HG03025 (cell line): ENCODE measurements around the gene AGK.
A peak's percentile ranks its signal among the peaks of the same experiment; 100 is the strongest.

Experiments used
- ATAC-seq: cut with Tn5 transposase; IDR thresholded peaks from one replicate; pipeline ENCODE4 v1.9.1; 2021; ENCODE audit warnings: mild to moderate bottlenecking, moderate library complexity; ENCODE audit not compliant: unreplicated experiment, low FRiP score

Gene AGK, protein sequence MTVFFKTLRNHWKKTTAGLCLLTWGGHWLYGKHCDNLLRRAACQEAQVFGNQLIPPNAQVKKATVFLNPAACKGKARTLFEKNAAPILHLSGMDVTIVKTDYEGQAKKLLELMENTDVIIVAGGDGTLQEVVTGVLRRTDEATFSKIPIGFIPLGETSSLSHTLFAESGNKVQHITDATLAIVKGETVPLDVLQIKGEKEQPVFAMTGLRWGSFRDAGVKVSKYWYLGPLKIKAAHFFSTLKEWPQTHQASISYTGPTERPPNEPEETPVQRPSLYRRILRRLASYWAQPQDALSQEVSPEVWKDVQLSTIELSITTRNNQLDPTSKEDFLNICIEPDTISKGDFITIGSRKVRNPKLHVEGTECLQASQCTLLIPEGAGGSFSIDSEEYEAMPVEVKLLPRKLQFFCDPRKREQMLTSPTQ

DNA sequence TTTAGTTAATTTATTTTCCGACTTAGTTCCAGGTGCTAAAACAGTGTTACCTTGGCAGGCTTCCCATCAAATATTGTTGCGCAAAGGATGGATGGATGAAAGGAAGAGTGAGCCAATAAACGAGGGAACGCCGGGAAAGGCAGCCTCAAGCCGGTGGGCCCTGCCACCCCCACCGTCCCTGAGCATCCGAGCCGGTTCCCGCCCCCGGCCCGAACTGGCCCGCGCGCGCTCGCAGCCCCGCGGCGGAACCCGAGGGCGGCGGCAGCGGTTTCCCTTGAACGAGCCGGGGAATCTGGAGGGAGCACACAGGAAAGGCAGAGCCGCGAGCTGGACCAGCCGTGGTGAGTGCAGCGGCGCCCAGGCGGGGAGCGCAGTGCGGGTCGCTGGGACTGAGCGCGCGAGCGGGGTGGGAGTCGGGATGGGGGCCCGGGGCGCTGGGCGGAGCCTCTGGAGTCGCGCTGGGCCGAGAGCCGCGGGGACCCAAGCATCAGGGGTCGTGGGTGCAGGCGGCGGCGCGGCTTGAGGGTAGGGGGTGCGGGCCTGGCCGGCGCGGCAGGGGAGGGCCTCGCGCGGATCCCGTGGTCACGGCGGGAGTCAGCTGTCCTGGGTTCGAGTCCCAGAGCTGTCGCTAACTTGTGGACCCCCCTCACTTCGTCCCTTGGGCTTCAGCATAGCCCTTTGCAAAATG, at the start of gene AGK:
Gene AGK, plus strand, starts transcription at position 317 of the 688 bp plus-strand sequence. CDS start 4,057 bp downstream, outside the sequence.
- peak; percentile 88 for ATAC-seq

DNA sequence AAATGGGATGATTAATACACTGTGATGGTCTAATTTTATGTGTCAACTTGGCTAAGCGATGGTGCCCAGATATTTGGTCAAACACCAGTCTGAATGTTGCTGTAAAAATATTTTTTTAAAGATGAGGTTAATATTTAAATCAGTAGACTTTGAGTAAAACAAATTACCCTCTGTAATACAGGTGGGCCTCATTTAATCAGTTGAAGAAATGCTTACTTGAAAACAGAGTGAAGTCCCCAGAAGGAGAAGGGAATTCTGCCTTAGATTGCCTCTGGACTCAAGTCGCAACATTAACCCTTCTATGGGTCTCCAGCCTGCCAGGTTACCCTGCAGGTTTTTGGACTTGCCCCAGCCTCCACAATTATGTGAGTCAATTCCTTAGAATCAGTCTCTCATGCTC, 49.8 kb upstream of the AGK start:
- ATAC-seq = no peak

DNA sequence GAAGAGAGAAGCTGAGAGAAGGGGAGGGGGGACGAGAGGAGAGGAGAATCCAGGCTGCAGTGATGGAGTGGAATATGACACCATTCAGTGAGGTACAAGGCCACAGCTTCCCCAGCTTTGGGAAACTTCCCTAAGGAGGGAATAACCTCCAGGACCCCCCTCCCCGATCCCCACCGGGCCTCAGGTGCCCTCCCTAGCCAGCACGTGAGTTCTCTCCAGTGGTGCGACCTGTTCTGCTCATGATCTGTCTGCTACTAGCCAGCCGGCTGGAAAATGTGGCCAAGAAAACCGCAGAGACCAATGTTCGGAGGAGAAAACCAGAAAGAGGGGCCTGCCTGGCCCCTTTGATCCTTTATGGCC, 39.9 kb upstream of the AGK start:
- ATAC-seq = no peak

DNA sequence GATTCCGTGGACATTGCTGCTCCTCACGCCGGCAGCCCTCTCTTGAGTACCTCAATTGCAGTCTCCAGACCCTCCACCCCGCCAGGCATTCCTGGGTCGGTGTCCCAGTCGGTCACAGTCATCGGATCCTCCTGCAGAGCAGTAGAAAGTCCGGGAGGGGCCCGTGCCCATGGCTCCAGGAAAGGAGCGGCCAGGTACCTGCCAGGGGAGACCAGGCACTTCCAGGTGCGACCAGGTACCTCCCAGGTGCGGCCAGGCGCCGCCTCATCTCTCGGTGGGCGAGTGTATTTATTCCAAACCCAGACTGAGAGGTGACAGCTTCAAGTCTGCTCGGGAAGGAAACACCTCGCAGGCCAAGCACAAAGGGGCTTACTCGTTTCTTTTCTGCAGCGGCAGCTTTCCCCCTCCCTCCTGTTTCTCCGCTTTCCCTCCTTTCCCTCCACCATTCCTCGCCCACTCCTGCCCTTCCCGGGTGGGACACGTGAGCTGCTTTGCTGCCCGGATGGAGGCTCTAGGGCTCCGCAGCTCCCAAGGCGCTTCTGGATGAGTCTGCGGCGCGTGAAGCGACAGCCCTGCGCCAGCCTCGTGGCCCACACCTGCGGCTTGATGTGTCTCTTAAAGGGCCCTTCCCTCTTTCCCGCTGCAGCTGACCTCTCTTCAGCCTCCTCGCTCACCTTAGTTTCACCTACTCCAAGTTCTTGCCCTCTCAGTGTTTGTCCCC, 39.4 kb upstream of the AGK start:
- no peak for ATAC-seq

DNA sequence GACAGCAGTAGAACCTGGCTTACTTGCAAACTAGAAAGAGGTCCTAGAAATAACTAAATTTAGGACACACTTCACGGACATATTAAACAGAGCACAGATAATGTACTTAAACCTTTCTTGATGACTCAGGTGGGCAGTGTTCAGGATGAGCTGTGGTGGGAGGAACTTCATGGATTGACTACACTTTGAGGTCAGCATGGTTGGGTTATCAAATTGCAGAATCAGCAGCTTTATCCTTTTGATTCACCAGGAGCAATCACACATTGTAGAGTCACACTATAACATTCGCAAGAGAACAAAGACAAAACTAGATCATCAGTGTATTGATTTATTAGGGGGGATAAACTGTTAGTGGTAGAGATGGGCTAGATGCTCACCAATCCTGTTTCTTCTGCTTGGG, 38.6 kb upstream of the AGK start:
- ATAC-seq = no peak

DNA sequence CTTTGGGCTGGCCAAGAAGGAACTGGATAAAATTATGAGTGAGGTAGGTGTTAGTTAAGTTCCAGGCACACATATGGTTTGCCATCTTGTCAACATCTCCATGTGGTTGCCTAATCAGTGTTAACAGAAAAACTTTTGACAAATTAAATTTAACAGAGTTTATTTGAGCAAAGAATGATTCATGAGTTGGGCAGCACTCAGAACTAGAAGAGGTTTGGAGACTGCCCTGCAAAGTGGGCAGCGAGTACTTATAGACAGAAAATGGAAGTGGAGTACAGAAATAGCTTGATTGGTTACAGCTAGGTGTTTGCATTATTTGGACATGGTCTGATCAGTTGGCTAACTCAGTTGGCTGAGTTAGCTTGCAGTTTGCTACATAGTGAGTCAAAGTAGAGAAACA, 37.5 kb upstream of the AGK start:
- ATAC-seq = no peak

DNA sequence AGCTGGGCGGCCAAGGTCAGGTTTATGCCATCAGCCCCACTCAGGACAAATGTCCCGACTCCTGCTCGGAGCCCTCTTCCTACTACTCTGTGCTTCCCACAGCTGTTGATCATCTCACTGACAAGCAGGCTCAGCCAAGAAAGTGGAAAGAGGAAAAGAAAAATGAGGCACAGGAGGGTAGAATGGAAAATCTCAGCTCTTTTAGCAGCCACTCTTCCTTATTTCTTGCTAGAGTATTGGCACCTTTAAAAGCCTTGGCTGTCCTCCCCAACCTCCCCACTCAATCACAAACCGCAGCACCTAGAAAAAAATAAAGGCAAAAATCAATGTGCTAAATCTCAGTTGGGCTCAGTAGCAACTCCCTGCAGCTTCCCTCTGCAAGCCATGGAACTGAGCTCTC, 35.3 kb upstream of the AGK start:
- ATAC-seq = no peak

DNA sequence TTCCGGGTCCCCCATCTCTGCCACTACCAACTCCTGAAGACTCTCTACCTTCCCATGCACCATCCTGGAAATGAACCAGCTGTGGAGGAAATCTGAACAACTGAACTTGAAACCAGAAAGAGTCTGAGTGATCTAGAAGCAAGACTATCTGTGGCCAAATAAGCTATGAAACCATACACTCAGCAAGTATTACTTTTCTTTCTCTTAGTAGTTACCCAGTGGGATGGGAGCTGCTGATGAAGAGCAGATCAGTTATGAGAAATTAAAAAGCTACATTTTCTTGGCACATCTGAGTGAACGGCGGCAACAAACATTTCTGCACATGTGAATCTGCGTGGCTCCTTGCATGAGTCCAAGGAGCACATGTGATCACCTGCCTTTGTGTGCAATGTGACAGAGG, 31.6 kb upstream of the AGK start:
- ATAC-seq = no peak

DNA sequence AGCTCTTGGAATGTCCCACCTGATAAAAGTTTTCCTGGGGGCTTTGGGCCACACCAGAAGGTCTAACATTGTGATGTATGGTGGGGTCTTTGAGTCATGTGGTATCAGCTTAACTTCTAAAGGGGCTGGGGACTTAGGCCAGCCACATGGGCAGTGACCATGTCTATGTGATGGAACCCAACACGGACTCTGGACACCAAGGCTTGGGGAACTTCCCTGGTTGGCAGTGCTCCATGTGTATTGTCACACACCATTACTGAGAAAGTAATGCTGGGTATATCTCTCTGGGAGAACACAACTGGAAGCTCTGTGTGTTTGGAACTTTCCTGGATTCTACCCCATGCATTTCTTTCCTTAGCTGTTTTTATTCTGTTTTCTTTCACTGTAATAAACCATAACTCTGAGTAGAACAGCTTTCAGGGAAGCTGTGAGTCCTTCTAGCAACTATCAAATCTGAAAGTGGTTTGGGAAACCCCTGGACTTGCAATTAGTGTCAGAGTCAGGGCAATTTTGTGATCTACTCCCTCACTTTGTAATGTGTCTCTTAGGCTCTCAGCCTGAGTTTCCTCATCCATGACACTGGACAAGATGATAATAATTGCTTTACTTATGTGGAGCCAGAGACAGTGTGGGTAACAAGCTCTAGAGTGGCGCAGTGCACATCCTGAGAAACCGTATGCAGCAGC, 28.4 kb upstream of the AGK start:
- no peak for ATAC-seq

DNA sequence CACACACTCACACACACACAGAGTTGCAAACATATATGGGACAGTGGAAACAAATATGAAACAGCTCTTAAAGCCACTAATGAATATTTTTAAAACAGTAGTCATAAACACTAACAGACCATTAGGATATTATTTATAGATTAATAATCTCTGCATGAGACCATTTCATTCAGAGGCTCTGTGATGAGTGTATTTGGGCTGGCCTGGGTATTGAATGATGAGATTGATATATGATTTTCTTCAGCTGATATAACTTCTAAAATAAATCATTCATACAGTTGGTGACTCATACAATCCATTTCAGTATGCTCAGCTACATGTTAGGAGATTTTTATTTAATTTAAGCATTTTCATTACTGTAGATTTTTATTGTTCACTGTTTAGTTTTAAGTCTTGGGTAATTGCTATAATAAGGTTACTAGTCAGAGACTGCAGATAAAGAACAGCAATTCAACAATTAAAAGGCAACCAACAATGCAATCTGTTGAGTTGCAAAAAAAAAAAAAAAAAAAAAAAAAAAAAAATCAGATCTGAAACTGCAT, 25.2 kb upstream of the AGK start:
- ATAC-seq = no peak

DNA sequence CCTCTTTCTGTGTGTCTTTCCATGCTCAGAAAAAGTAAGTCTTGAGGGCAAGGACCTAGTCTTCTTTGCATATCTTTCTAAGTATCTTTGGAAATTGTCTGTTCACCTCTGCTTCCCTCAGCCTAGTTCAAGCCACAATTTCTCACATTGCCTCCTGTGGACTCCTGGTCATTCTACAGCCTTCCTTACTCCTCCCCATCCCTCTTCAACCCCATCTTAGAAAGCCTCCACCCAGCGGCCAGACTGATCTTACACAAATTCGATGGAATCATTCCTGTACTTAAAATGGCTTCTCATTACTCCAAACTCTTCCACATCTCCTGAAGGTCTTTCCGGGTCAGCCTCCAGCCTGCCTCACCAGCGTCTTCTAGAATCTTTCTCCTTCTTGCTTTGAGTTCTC, 24.1 kb upstream of the AGK start:
- no peak for ATAC-seq

DNA sequence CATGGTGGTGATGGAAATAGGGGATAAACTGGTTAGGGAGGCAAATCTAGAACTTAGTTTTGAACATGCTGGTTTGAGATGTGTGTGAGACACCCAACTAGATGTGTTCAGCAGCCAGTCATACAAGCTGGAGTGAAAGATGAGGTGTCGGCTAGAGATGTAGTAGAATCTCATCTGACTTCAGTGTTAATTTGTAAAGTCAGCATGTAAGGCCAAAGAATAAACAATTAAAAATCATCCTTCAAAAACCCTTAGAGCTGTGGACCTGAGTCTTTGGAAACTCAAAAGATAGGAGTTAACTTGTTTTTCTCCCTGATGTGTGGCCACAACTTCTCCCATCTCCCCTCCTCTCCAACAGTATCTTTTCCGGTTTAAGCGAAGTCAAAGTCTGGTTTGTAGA, 22.8 kb upstream of the AGK start:
- no peak for ATAC-seq

DNA sequence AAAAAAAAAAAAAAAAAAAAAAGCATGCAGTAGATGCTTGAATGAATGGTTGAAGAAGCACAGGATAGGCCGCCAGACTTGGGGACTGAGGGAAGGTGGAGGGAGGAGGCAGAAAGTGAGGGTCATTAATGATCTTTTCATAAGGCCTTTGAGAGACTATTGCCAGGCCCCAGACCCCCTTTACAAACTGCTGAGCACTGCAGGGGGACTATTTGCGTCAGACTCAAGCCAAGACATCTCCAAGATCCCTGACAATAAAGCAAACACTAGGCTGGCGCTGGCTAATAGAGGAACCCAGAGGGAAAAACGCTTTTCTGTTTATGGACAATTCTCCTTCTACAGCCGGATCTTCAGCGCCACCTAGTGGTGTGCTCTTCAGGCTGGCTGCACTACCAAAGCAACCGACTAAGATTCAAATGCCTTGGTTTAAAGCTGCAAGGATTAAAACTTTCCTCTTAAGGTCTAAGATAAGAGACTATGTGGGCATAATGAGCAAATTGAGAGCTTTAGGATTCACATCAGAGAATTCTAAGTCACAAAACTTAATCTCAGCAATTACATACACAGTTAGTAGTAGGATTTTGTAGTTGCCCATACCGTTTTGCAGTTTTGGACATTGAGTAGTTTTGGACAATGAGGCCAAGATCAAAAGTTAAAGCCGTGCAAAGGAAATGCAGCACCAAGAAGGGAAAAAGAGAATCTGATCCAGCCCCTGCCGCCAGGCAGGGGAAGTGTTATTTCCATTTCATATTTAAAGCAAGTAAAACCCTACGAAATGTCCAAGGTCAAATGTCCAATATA, 17.9 kb upstream of the AGK start:
- no peak for ATAC-seq

DNA sequence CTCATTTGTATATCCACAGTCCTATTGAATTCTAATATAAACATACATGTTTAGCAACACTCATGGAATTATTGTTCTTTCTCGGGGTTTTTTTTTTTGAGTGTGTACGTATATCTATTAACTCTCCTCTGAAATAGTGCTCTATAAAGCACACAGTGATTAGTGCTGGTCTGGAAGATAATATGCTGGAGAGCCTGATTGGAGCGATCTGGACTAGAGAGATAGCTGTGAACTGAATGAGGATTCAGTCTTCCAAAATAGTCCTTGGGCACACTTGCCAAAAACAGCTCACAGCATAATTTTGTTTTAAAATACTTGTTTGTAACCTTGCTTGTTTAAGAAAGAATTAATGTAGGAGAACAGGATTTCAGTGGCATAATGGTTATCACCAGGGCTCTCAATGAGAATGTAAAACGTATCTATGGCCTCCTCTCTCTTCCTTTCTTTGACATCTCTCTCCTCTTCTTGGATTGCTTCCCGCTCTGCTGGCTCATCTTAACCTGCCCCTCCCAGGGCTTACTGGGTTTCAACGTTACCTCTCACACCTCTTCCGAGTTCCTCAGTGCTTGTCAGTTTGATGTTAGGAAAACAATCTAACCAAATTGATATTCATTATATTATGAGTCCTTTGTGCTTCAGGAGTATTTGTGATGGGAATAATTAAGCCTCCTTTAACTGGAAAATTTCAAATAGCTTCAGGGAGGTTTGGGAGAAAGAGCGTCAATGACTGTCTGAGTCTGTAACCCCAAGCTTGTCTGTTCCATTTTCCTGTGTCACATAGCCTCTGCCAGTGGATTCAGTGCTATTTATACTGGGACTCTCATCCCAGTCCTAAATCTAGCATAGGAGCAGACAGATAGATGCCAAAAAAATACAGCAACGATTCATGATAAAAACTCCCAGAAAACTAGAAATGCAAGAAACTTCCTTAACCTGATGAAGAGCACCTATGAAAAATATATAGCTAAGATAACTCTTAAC, 16.2 kb upstream of the AGK start:
- no peak for ATAC-seq

DNA sequence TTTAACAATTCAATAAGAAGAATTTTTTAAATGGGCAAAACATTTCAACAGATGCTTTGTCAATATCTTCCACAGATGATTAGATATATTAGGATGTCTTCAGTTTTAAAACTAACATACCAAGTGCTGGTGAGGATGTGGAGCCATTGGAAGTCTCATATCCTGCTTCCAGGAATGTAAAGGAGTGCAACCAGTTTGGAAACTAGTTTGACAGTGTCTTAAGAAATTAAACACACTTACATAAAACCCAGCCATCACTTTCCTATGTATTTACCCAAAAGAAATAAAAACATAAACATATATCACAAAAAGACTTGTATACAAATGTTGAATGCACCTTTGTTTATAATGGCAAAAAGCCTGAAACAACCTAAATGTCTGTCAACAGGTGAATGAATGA, 13.3 kb upstream of the AGK start:
- ATAC-seq = no peak

DNA sequence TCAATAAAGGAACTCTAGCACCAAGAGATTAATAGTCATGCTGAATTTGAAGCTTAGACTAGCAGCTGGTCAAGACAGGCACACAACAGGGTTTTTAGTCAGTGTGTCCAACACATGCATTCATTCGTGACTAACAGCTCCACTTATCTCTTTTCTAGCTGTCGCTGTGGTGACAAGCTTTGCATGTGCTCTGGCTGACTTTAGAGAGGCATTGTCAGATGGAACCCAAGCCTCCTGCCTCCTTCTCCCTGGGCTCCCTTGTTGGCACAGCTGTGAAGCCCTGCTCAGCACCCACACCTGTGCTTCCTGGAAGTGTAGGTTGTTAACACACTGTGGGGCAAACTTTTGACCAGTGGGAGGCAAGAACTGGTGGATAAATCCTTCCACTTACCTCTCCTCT, 9.8 kb upstream of the AGK start:
- ATAC-seq = no peak

DNA sequence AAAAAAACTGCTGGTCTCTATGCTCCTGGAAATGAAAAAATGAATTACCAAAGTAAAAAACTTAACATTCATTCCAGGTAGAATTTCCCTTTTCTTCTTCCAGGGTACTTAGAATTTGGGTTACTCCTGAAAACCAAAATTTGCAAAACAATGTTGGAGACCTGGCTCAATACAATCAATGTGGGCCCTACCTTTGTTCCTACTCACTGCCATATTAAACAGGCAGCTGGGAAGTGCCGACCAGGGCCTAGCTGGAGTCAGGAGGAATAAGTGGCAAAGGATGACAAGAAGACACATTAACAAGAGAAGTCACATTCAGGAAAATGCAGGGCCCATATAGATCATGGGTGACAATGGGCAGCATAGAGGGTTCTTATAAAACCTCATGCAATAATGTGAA, 6.4 kb upstream of the AGK start:
- ATAC-seq = no peak

DNA sequence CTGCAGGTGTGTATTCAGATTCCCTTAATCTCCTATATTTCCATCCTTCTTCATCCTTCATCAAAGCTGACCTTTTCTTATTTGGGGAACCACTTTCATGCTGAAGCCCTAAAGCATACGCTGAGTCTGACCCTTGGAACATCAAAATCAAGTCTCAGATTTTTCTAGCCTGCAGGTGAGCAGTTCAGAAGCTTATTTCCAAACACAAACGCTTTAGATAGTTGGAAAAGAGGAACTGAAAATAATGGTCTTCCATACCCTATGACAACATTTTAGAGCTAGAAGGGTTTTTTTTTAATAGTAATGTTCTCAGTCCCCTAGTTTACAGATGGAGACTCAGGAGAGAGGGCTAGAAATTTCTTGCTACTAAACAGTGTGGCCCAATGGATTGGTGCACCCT, 1.6 kb upstream of the AGK start:
- ATAC-seq = no peak
